ENCODE data around the gene WFS1. TPM values are rescaled to one million over a fixed set of nuclear protein-coding genes. Genes with fewer than 3 reads are reported as not detected.

Gene WFS1
- total RNA-seq, 2 donors from 2014 or later: 12.1 to 12.7 TPM

DNA sequence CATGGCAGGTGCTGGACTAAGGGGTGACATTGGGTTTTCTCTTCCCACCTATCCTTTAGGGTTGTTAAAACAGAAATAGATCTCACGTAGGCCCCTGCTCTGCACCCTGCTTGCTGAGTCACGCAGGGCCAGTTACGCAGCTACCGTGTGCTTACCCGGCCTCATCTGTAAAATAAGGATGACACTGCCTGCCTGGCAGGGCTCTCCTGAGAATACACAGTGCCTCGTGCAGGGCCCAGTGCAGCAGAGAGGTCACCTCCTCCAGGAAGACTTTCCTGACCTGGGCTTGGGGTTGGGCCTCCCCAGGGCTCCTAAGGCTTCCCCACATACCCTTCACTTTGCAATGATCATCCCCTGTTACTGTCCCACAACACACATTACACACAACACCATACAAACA, 35.7 kb upstream of the WFS1 start:
- no peak for DNase-seq
- Histone ChIP-seq H3K27ac (no peak overlapping the region), H3K27me3 (no peaks in the 10 kb centered on the region), H3K4me3 (no peak overlapping the region), H3K36me3 (no peaks in the 10 kb centered on the region), H3K4me1 (no peaks in the 10 kb centered on the region), H3K9me3 (no peaks in the 10 kb centered on the region), H3K9ac (ENCODE audit: low read depth in 2 of 2, low read length in 2 of 2) (no peak overlapping the region)
- intact Hi-C loops (cut with DNase I): no loop called here
- no peak for TF ChIP-seq CTCF (IDR thresholded peaks at IDR 0.05)

DNA sequence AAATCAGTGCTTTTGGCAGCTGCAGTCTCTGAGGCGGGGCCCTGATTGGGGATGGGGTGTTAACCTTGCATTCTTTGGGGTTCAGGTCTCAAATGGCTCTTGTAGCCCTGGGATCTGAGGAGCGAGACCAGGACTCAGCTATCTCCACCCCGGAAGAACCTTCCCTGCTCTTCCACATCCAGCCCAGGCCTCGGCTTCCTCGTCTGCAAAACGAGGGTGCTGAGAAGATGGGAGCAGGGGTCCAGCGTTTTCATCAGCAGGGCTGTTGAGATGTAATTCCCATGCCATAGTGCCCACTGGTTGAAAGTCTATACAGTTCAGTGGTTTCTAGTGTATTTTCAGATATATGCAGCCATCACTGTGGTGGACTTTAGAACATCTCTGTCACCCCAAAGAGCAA, 34.6 kb upstream of the WFS1 start:
- Histone ChIP-seq H3K27ac (no peak overlapping the region), H3K4me1 (no peaks in the 10 kb centered on the region), H3K36me3 (no peaks in the 10 kb centered on the region), H3K9me3 (no peaks in the 10 kb centered on the region), H3K4me3 (no peak overlapping the region), H3K27me3 (no peaks in the 10 kb centered on the region), H3K9ac (ENCODE audit: low read depth in 2 of 2, low read length in 2 of 2) (no peak overlapping the region)
- TF ChIP-seq CTCF (IDR thresholded peaks at IDR 0.05): no peak
- no peak for DNase-seq
- intact Hi-C loops (cut with DNase I): no loop called here

GRCh38 chr4:6235901-6236640, 33.6 kb upstream of the WFS1 start:
- intact Hi-C loops (cut with DNase I): no loop called here
- Histone ChIP-seq H3K9me3 (no peaks in the 10 kb centered on the region), H3K27ac (no peak overlapping the region), H3K36me3 (no peaks in the 10 kb centered on the region), H3K4me3 (no peak overlapping the region), H3K27me3 (no peaks in the 10 kb centered on the region), H3K9ac (ENCODE audit: low read depth in 2 of 2, low read length in 2 of 2) (no peak overlapping the region), H3K4me1 (no peaks in the 10 kb centered on the region)
- DNase-seq: no peak
- TF ChIP-seq CTCF (IDR thresholded peaks at IDR 0.05): no peak

DNA sequence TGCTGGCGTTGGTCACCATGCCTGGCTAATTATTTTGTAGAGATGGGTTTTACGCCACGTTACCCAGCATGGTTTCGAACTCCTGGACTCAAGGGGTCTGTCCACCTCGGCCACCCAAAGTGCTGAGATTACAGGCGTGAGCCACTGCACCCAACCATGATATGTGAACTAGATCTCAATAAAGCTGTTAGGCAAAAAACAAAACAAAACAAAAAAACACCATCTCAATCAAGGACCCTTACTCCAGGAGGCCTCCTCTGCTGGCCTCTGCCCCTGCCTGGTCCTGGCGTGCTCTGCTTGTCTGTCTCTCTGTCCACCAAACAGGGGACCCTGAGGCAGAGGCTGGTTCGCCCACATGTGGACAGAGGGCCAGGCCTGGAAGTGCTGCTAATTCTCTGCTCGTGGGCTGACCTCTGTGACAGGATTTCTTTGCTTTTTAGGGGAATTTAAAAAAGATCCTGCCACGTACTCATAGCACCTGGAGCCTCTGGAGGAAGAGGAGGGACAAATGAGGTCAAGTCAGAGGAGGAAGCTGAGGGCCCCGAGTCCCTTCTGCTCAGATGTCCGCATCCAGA, 32.7 kb upstream of the WFS1 start:
- intact Hi-C loops (cut with DNase I): no loop called here
- no peak for DNase-seq
- H3K4me1 ChIP-seq: no peaks in the 10 kb centered on the region
- no peaks in the 10 kb centered on the region for H3K36me3 ChIP-seq
- no peak overlapping the region for H3K4me3 ChIP-seq
- H3K27ac ChIP-seq: no peak overlapping the region
- H3K27me3 ChIP-seq: no peaks in the 10 kb centered on the region
- no peak for TF ChIP-seq CTCF (IDR thresholded peaks at IDR 0.05)
- no peak overlapping the region for H3K9ac ChIP-seq (ENCODE audit: low read depth in 2 of 2, low read length in 2 of 2)
- no peaks in the 10 kb centered on the region for H3K9me3 ChIP-seq

DNA sequence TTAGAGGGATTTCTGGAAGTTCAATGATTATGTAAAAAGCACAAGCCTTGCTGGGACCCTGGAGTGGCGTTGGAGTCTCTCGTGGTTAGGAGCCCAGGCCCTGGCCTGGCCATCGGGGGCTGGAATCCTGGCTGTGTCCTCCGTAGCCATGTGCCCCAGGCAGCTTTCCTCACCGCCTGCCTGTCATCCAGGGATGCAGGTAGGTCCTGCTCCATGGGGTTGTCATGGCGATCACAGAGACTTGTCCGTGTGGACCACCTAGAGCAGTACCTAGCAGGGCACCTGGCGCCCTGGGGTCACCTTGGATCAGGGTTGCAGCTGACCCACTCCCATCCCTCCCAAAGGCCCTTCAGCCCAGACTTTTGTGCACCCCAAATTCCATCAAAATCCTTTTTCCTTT, 30.2 kb upstream of the WFS1 start:
- Histone ChIP-seq H3K27ac (no peak overlapping the region), H3K27me3 (no peaks in the 10 kb centered on the region), H3K4me1 (no peaks in the 10 kb centered on the region), H3K9ac (ENCODE audit: low read depth in 2 of 2, low read length in 2 of 2) (no peak overlapping the region), H3K4me3 (no peak overlapping the region), H3K36me3 (no peaks in the 10 kb centered on the region), H3K9me3 (no peaks in the 10 kb centered on the region)
- intact Hi-C loops (cut with DNase I): no loop called here
- DNase-seq: no peak
- no peak for TF ChIP-seq CTCF (IDR thresholded peaks at IDR 0.05)
